Spleen (tissue), 7 donors: ENCODE results near the gene KLHL5.

Experiments
- POLR2A ChIP-seq, 3 donors: fragments of 450-650 bp; IDR thresholded peaks; one replicate each; pipeline ENCODE4 v1.5.1; 2017; ENCODE audit warnings: antibody characterized with exemption in 3 of 3, mild to moderate bottlenecking in 1 of 3
- POLR2AphosphoS5 ChIP-seq, 3 donors: sonication (generic); formaldehyde crosslinking; IDR thresholded peaks; one replicate each; pipeline ENCODE4 v1.5.1; 2017; ENCODE audit warnings: antibody characterized with exemption in 3 of 3
- TF ChIP-seq, protein P1 (sequence below), 11 experiments: fragments of 200-600 bp in 7 of 11; fragments of 450-650 bp in 4 of 11; sonication (generic) in 4 of 11; IDR thresholded peaks in 8 of 11; conservative IDR thresholded peaks in 3 of 11; 1 replicate in 7 of 11; 2 replicates in 4 of 11; pipeline versions ENCODE4 v1.4.0 to v1.8.0; 2016 to 2021; ENCODE audit warnings: antibody characterized with exemption in 11 of 11, inconsistent platforms in 4 of 11, mild to moderate bottlenecking in 1 of 11
- donor health status: DM: no; HTN: no; CAD: no; lungs with moderate emphysema.
- donor health status: DM: no; HTN: no; CAD: no.
- donor health status: DM: no; HTN: no; CAD: no.

DNA sequence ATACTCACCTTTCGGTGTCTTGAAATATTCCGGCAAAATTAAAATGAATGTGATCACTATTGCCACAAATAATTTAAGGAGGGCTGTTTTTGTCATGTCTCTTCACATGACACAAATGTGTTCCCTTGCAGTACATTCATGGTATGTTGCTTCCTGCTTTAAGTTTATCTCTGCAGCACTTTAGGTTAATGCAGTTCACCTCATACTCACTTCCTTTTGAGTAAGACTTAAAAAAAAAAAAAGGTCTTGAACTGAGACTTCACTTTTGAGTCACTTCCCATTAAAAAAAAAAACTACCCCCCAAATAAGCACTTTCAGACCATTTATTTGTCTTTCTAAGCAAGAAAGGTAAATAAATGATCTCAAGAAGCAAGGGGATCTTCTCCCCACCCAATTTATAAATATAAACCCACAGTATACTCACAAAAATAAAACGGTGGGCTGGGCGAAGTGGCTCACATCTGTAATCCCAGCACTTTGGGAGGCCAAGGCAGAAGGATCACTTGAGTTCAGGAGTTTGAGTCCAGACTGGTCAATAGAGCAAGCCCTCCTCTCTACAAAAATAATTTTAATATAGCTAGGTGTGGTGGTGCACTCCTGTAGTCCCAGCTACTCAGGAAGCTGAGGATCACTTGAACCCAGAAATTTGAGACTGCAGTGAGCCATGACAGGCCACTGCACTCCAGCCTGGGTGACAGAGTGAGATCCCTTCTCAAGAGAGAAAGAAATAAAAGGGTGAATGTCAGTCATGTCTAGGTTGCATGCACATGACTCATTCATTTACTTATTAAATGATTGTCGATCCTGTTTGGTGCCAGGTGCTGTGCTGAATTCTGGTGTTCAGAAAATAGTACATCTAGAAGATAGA is 29.6 kb upstream of the KLHL5 start, which contains the start of gene TMEM156:
- TF ChIP-seq, protein P1, sequence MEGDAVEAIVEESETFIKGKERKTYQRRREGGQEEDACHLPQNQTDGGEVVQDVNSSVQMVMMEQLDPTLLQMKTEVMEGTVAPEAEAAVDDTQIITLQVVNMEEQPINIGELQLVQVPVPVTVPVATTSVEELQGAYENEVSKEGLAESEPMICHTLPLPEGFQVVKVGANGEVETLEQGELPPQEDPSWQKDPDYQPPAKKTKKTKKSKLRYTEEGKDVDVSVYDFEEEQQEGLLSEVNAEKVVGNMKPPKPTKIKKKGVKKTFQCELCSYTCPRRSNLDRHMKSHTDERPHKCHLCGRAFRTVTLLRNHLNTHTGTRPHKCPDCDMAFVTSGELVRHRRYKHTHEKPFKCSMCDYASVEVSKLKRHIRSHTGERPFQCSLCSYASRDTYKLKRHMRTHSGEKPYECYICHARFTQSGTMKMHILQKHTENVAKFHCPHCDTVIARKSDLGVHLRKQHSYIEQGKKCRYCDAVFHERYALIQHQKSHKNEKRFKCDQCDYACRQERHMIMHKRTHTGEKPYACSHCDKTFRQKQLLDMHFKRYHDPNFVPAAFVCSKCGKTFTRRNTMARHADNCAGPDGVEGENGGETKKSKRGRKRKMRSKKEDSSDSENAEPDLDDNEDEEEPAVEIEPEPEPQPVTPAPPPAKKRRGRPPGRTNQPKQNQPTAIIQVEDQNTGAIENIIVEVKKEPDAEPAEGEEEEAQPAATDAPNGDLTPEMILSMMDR (IDR thresholded peaks at IDR 0.05 in 8 of 11, conservative IDR thresholded peaks at IDR 0.05 in 3 of 11), result no peak
- TF ChIP-seq POLR2A (IDR thresholded peaks at IDR 0.05) (peak; percentile 36 to 81 (median 60)), POLR2AphosphoS5 (IDR thresholded peaks at IDR 0.05) (peak in 1 of 3 donors; percentile 26)
